ENCODE results near the gene CACNA1C.

CACNA1C gene

GRCh38 chr12:2743478-2743877, 690.7 kb downstream of the CACNA1C start:
- TF ChIP-seq, protein P1, sequence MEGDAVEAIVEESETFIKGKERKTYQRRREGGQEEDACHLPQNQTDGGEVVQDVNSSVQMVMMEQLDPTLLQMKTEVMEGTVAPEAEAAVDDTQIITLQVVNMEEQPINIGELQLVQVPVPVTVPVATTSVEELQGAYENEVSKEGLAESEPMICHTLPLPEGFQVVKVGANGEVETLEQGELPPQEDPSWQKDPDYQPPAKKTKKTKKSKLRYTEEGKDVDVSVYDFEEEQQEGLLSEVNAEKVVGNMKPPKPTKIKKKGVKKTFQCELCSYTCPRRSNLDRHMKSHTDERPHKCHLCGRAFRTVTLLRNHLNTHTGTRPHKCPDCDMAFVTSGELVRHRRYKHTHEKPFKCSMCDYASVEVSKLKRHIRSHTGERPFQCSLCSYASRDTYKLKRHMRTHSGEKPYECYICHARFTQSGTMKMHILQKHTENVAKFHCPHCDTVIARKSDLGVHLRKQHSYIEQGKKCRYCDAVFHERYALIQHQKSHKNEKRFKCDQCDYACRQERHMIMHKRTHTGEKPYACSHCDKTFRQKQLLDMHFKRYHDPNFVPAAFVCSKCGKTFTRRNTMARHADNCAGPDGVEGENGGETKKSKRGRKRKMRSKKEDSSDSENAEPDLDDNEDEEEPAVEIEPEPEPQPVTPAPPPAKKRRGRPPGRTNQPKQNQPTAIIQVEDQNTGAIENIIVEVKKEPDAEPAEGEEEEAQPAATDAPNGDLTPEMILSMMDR (IDR thresholded peaks at IDR 0.05; ENCODE audit: extremely low read depth, missing control alignments) = no peak
- no peak for DNase-seq (ENCODE audit: low spot score)

DNA sequence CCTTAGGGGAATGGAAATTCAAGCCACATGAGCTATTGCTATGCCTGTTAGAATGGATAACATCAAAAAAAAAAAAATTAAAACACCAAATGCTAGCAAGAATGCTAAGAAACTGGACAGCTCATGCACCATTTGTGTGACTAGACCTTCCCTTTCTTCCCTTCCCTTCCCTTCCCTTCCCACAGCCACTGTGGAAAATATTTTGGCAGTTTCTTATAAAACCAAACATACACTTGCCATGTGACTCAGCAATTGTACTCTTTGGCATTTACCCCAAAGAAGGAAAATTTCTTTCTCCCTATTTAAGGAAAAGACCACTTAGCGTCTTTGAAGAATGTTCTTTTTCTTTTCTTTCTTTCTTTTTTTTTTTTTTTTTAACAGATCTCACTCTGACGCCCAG, 692.9 kb downstream of the CACNA1C start:
- no peak for DNase-seq (ENCODE audit: low spot score)
- TF ChIP-seq, protein P1 (IDR thresholded peaks at IDR 0.05; ENCODE audit: extremely low read depth, missing control alignments) = no peak

Data from GM20000 (cell line).